OCI-LY1 (cell line): ENCODE results near the gene LRMDA.

Experiments
- H2AFZ ChIP-seq: fragments of 200-600 bp; sonication (generic), shearing (Covaris generic); 2 replicates; pipeline ENCODE4 v1.6.0; 2014; ENCODE audit warnings: antibody characterized with exemption, mild to moderate bottlenecking, low read length
- H3F3A ChIP-seq: fragments of 200-600 bp; sonication (generic), shearing (Covaris generic); 2 replicates; pipeline ENCODE4 v1.6.0; 2014; ENCODE audit warnings: mild to moderate bottlenecking, antibody characterized with exemption, low read length, moderate library complexity; ENCODE audit not compliant: insufficient read depth
- H3K27ac ChIP-seq: fragments of 200-600 bp; sonication (generic); 2 replicates; pipeline ENCODE4 v1.5.1; 2014; ENCODE audit warnings: low read length, mixed run types, mild to moderate bottlenecking, low read depth; ENCODE audit not compliant: poor library complexity, severe bottlenecking
- H3K27me3 ChIP-seq: fragments of 200-600 bp; sonication (generic); 2 replicates; pipeline ENCODE4 v1.6.0; 2014; ENCODE audit warnings: antibody characterized with exemption, mild to moderate bottlenecking, low read length, moderate library complexity; ENCODE audit not compliant: insufficient read depth
- H3K36me3 ChIP-seq: fragments of 200-600 bp; sonication (generic); 2 replicates; pipeline ENCODE4 v1.6.1; 2014; ENCODE audit warnings: mild to moderate bottlenecking, antibody characterized with exemption, low read length, moderate library complexity, mixed read lengths; ENCODE audit not compliant: insufficient read depth
- H3K4me1 ChIP-seq: fragments of 200-600 bp; sonication (generic); 2 replicates; pipeline ENCODE4 v1.5.1; 2014; ENCODE audit warnings: mild to moderate bottlenecking, low read length, moderate library complexity; ENCODE audit not compliant: insufficient read depth, severe bottlenecking
- H3K4me2 ChIP-seq: fragments of 200-600 bp; sonication (generic), shearing (Covaris generic); 2 replicates; pipeline ENCODE4 v1.6.1; 2014; ENCODE audit warnings: low read length
- H3K4me3 ChIP-seq: fragments of 200-600 bp; sonication (generic); 2 replicates; pipeline ENCODE4 v1.5.1; 2014; ENCODE audit warnings: low read length, low read depth, mild to moderate bottlenecking, mixed read lengths; ENCODE audit not compliant: poor library complexity, severe bottlenecking
- H3K79me2 ChIP-seq: fragments of 200-600 bp; shearing (Covaris generic); 2 replicates; pipeline ENCODE4 v1.6.1; 2016; ENCODE audit warnings: mixed run types, low read length, mixed read lengths; ENCODE audit not compliant: insufficient read depth
- H3K9ac ChIP-seq: fragments of 200-600 bp; sonication (generic), shearing (Covaris generic); 2 replicates; pipeline ENCODE4 v1.6.1; 2014; ENCODE audit warnings: mild to moderate bottlenecking, low read length, mixed read lengths
- H3K9me2 ChIP-seq: fragments of 200-600 bp; sonication (generic), shearing (Covaris generic); 2 replicates; pipeline ENCODE4 v1.6.1; 2014; ENCODE audit warnings: low read depth, mild to moderate bottlenecking, low read length, mixed read lengths
- H3K9me3 ChIP-seq: fragments of 200-600 bp; shearing (Covaris generic); 2 replicates; pipeline ENCODE4 v1.6.1; 2014; ENCODE audit warnings: low read length, mixed read lengths
- H4K20me1 ChIP-seq: fragments of 200-600 bp; sonication (generic), shearing (Covaris generic); 2 replicates; pipeline ENCODE4 v1.6.0; 2016; ENCODE audit warnings: mild to moderate bottlenecking, low read length; ENCODE audit not compliant: insufficient read depth
- EZH2 ChIP-seq: fragments of 200-600 bp; sonication (generic), shearing (Covaris generic); IDR thresholded peaks from 2 replicates; pipeline ENCODE4 v1.8.0; 2017; ENCODE audit warnings: borderline replicate concordance, mixed run types, mild to moderate bottlenecking, antibody characterized with exemption, low read length, moderate library complexity, mixed read lengths
- TF ChIP-seq, protein P1 (sequence below): fragments of 200-600 bp; sonication (generic), shearing (Covaris generic); IDR thresholded peaks from 2 replicates; pipeline ENCODE4 v1.5.1; 2017; ENCODE audit warnings: mild to moderate bottlenecking, antibody characterized with exemption, low read length, moderate library complexity, mixed read lengths

LRMDA gene

GRCh38 chr10:75774783-75775490 lies 343.5 kb downstream of the LRMDA start:
- no peaks in the 10 kb centered on the region for H3K79me2 ChIP-seq
- no peak overlapping the region for H2AFZ ChIP-seq
- TF ChIP-seq EZH2, result no peak
- TF ChIP-seq, protein P1, sequence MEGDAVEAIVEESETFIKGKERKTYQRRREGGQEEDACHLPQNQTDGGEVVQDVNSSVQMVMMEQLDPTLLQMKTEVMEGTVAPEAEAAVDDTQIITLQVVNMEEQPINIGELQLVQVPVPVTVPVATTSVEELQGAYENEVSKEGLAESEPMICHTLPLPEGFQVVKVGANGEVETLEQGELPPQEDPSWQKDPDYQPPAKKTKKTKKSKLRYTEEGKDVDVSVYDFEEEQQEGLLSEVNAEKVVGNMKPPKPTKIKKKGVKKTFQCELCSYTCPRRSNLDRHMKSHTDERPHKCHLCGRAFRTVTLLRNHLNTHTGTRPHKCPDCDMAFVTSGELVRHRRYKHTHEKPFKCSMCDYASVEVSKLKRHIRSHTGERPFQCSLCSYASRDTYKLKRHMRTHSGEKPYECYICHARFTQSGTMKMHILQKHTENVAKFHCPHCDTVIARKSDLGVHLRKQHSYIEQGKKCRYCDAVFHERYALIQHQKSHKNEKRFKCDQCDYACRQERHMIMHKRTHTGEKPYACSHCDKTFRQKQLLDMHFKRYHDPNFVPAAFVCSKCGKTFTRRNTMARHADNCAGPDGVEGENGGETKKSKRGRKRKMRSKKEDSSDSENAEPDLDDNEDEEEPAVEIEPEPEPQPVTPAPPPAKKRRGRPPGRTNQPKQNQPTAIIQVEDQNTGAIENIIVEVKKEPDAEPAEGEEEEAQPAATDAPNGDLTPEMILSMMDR, result no peak
- H3K9me3 ChIP-seq, result no peaks in the 10 kb centered on the region
- H3K9ac ChIP-seq, result no peak overlapping the region
- H3K9me2 ChIP-seq, result no peaks in the 10 kb centered on the region
- H3K4me3 ChIP-seq, result no peak overlapping the region
- no peaks in the 10 kb centered on the region for H3K27me3 ChIP-seq
- H3K27ac ChIP-seq, result no peak overlapping the region
- H3K36me3 ChIP-seq, result no peaks in the 10 kb centered on the region
- H3K4me1 ChIP-seq, result no peaks in the 10 kb centered on the region
- no peak overlapping the region for H3K4me2 ChIP-seq
- H3F3A ChIP-seq, result no peaks in the 10 kb centered on the region
- H4K20me1 ChIP-seq, result no peaks in the 10 kb centered on the region

GRCh38 chr10:75776738-75777504 lies 345.5 kb downstream of the LRMDA start:
- H3K9me3 ChIP-seq, result no peaks in the 10 kb centered on the region

GRCh38 chr10:75778665-75779064 lies 347.2 kb downstream of the LRMDA start:
- no peak overlapping the region for H3K4me2 ChIP-seq
- H3K27ac ChIP-seq, result no peak overlapping the region
- H3K9me3 ChIP-seq, result no peaks in the 10 kb centered on the region
- no peaks in the 10 kb centered on the region for H3K27me3 ChIP-seq
- no peak overlapping the region for H2AFZ ChIP-seq
- H3K36me3 ChIP-seq, result no peaks in the 10 kb centered on the region
- no peaks in the 10 kb centered on the region for H3K4me1 ChIP-seq
- H4K20me1 ChIP-seq, result no peaks in the 10 kb centered on the region
- no peaks in the 10 kb centered on the region for H3K9me2 ChIP-seq
- H3K9ac ChIP-seq, result no peak overlapping the region
- no peak overlapping the region for H3K4me3 ChIP-seq
- TF ChIP-seq EZH2, result no peak
- TF ChIP-seq, protein P1, result no peak
- no peaks in the 10 kb centered on the region for H3K79me2 ChIP-seq
- H3F3A ChIP-seq, result no peaks in the 10 kb centered on the region

More at GRCh38 chr10:75776738-75777504, 345.5 kb downstream of the LRMDA start:
- no peak overlapping the region for H3K4me2 ChIP-seq
- H3K36me3 ChIP-seq, result no peaks in the 10 kb centered on the region
- H3K4me3 ChIP-seq, result no peak overlapping the region
- H3K4me1 ChIP-seq, result no peaks in the 10 kb centered on the region
- H3K79me2 ChIP-seq, result no peaks in the 10 kb centered on the region
- no peak overlapping the region for H3K27ac ChIP-seq
- TF ChIP-seq, protein P1, result no peak
- no peak for TF ChIP-seq EZH2
- no peak overlapping the region for H3K9ac ChIP-seq
- H2AFZ ChIP-seq, result no peak overlapping the region
- no peaks in the 10 kb centered on the region for H4K20me1 ChIP-seq
- H3K9me2 ChIP-seq, result no peaks in the 10 kb centered on the region
- H3K27me3 ChIP-seq, result no peaks in the 10 kb centered on the region
- no peaks in the 10 kb centered on the region for H3F3A ChIP-seq
